HUES64 (cell line): Measurements from ENCODE around the gene TMEM88.

ENCODE experiments used
- H3K27ac ChIP-seq: 2 replicates; pipeline ENCODE4 v1.7.0; 2013; ENCODE audit warnings: low read depth, low read length, inconsistent platforms
- H3K27me3 ChIP-seq: 2 replicates; pipeline ENCODE4 v1.6.1; 2013; ENCODE audit warnings: mild to moderate bottlenecking, low read length; ENCODE audit not compliant: insufficient read depth
- H3K36me3 ChIP-seq: 2 replicates; pipeline ENCODE4 v1.6.1; 2013; ENCODE audit warnings: mild to moderate bottlenecking, low read length; ENCODE audit not compliant: insufficient read depth
- H3K4me1 ChIP-seq: 2 replicates; pipeline ENCODE4 v1.6.1; 2013; ENCODE audit warnings: mild to moderate bottlenecking, low read length, moderate library complexity; ENCODE audit not compliant: insufficient read depth
- H3K4me3 ChIP-seq: 2 replicates; pipeline ENCODE4 v1.5.1; 2013; ENCODE audit warnings: mild to moderate bottlenecking, low read length, moderate library complexity
- H3K9ac ChIP-seq: 2 replicates; pipeline ENCODE4 v1.6.1; 2013; ENCODE audit warnings: mild to moderate bottlenecking, low read depth, low read length
- H3K9me3 ChIP-seq: 2 replicates; pipeline ENCODE4 v1.6.1; 2013; ENCODE audit warnings: low read depth, low read length; ENCODE audit not compliant: insufficient read depth
- WGBS: fragments of 150-250, 120-280 bp; methylation state at CpG from one replicate; pipeline ENCODE4 v1.1.7; 2013; ENCODE audit warnings: missing lambda C conversion rate; 5-methylcytosine and 5-hydroxymethylcytosine counted together

The TMEM88 gene

GRCh38 chr17:7852919-7853690 is 1.8 kb upstream of the TMEM88 start:
- Histone ChIP-seq H3K27ac (no peak overlapping the region), H3K36me3 (peaks cover 17% of the 10 kb centered on the region; the same call in 1 of the 2 replicates), H3K9me3 (no peaks in the 10 kb centered on the region), H3K9ac (no peak overlapping the region), H3K27me3 (peaks cover 48% of the 10 kb centered on the region), H3K4me3 (peak overlapping the region; percentile 72; the same call in 1 of the 2 replicates), H3K4me1 (peaks cover 6% of the 10 kb centered on the region)
- 57% methylated on average over 50 of the region's 51 CpGs for WGBS

- H3K4me3 ChIP-seq: peak overlapping the region; percentile 72
- no peaks in the 10 kb centered on the region for H3K9me3 ChIP-seq
- H3K9ac ChIP-seq: no peak overlapping the region
- H3K36me3 ChIP-seq: peaks cover 17% of the 10 kb centered on the region; the same call in 1 of the 2 replicates
- no peak overlapping the region for H3K27ac ChIP-seq
- H3K4me1 ChIP-seq: peaks cover 7% of the 10 kb centered on the region
- 44% methylated on average over 19 of the region's 21 CpGs for WGBS
- peaks cover 48% of the 10 kb centered on the region for H3K27me3 ChIP-seq
These were observed 1.2 kb upstream of the TMEM88 start for GRCh38 chr17:7853691-7854038.

DNA sequence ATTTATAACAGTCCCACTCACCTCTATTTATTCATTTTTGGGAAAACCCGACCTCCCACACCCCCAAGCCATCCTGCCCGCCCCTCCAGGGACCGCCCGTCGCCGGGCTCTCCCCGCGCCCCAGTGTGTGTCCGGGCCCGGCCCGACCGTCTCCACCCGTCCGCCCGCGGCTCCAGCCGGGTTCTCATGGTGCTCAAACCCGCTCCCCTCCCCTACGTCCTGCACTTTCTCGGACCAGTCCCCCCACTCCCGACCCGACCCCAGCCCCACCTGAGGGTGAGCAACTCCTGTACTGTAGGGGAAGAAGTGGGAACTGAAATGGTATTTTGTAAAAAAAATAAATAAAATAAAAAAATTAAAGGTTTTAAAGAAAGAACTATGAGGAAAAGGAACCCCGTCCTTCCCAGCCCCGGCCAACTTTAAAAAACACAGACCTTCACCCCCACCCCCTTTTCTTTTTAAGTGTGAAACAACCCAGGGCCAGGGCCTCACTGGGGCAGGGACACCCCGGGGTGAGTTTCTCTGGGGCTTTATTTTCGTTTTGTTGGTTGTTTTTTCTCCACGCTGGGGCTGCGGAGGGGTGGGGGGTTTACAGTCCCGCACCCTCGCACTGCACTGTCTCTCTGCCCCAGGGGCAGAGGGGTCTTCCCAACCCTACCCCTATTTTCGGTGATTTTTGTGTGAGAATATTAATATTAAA is 638 bp upstream of the TMEM88 start:
- Histone ChIP-seq H3K27ac (no peak overlapping the region; the same call in 1 of the 2 replicates), H3K9me3 (no peaks in the 10 kb centered on the region), H3K36me3 (peaks cover 17% of the 10 kb centered on the region; the same call in 1 of the 2 replicates), H3K9ac (no peak overlapping the region), H3K27me3 (peaks cover 48% of the 10 kb centered on the region), H3K4me1 (peaks cover 12% of the 10 kb centered on the region), H3K4me3 (peak overlapping the region; percentile 72)
- WGBS: 6% methylated on average over 20 of the region's 31 CpGs

GRCh38 chr17:7855660-7856010 is 769 bp downstream of the TMEM88 start:
- Histone ChIP-seq H3K9me3 (no peaks in the 10 kb centered on the region), H3K36me3 (peaks cover 8% of the 10 kb centered on the region; the same call in 1 of the 2 replicates), H3K27me3 (peaks cover 48% of the 10 kb centered on the region), H3K27ac (no peak overlapping the region), H3K9ac (peak overlapping the region; percentile 57; the same call in 1 of the 2 replicates), H3K4me1 (peaks cover 12% of the 10 kb centered on the region), H3K4me3 (peak overlapping the region; percentile 72)
- 4% methylated on average over 15 of the region's 15 CpGs for WGBS

GRCh38 chr17:7856011-7856810 is 1.3 kb downstream of the TMEM88 start:
- Histone ChIP-seq H3K4me1 (peaks cover 12% of the 10 kb centered on the region), H3K9me3 (no peaks in the 10 kb centered on the region), H3K27me3 (peaks cover 48% of the 10 kb centered on the region), H3K27ac (no peak overlapping the region), H3K36me3 (peaks cover 11% of the 10 kb centered on the region; the same call in 1 of the 2 replicates), H3K4me3 (peak overlapping the region; percentile 72), H3K9ac (peak overlapping the region; percentile 95)
- WGBS: 7% methylated on average over 29 of the region's 29 CpGs

GRCh38 chr17:7856811-7857712 is 2.2 kb downstream of the TMEM88 start, which contains the start of gene NAA38:
Gene NAA38 (minus strand): TSS chr17:7857559. CDS start chr17:7857463, 96 bp downstream.
- peak within 1 kb of the TSS; percentile 95 for H3K9ac ChIP-seq
- WGBS: under 1% methylated on average over 64 of the region's 64 CpGs
- peak within 1 kb of the TSS; percentile 72 for H3K4me3 ChIP-seq
- H3K27ac ChIP-seq: peak within 1 kb of the TSS; percentile 90
- peaks cover 12% of the 10 kb centered on the region for H3K4me1 ChIP-seq
- peaks cover 46% of the 10 kb centered on the region for H3K27me3 ChIP-seq
- H3K36me3 ChIP-seq: peaks cover 11% of the 10 kb centered on the region; the same call in 1 of the 2 replicates
- H3K9me3 ChIP-seq: no peaks in the 10 kb centered on the region

DNA sequence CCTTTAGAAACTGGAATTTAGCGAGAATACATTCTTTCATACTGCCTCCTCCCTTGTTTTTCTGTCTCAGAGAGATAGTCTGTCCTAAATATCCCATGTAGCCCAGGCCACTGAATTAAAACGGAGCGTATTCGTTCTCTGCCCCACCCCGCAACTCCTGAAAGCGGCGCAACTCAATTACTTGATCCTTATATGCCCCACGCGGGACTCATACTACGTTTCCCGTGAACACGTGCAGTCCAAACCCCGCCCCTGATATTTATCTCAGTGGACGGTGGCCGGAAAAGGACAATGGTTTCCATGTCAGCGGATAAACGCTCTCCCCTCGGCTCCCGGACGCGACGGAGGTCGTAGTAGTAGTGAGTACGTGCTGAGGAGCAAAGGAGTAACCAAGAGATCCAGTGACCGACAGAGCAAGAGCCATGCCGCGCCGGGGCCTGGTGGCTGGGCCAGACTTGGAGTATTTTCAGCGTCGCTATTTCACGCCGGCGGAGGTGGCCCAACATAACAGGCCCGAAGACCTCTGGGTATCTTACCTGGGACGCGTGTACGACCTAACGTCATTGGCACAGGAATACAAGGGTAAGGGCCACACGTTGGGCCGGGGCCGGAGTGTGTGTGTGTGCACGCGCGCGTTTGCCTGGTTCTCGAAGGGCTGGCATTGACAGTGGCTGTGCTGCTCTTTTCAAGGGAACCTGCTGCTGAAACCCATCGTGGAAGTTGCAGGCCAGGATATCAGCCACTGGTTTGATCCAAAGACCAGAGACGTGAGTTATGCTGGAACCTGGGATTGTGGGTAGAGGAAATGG is 3.1 kb downstream of the TMEM88 start, which contains the start of gene CYB5D1:
TSS of gene CYB5D1 (plus strand) at position 291 of the 809 bp plus-strand sequence. CDS start at position 423, 132 bp downstream.
- WGBS: under 1% methylated on average over 48 of the region's 48 CpGs
- peak within 1 kb of the TSS; percentile 72 for H3K4me3 ChIP-seq
- H3K27ac ChIP-seq: peak within 1 kb of the TSS; percentile 90
- H3K27me3 ChIP-seq: peaks cover 37% of the 10 kb centered on the region
- H3K9me3 ChIP-seq: no peaks in the 10 kb centered on the region
- peaks cover 6% of the 10 kb centered on the region; the same call in 1 of the 2 replicates for H3K36me3 ChIP-seq
- peak within 1 kb of the TSS; percentile 95 for H3K9ac ChIP-seq
- H3K4me1 ChIP-seq: peaks cover 14% of the 10 kb centered on the region

- Histone ChIP-seq H3K27me3 (peaks cover 32% of the 10 kb centered on the region), H3K4me1 (peaks cover 18% of the 10 kb centered on the region), H3K36me3 (peaks cover 9% of the 10 kb centered on the region; the same call in 1 of the 2 replicates), H3K9ac (peak overlapping the region; percentile 95), H3K27ac (peak overlapping the region; percentile 90; the same call in 1 of the 2 replicates), H3K9me3 (no peaks in the 10 kb centered on the region), H3K4me3 (peak overlapping the region; percentile 72)
- 7% methylated on average over 20 of the region's 20 CpGs for WGBS
These were observed 3.6 kb downstream of the TMEM88 start for GRCh38 chr17:7858522-7858810.

DNA sequence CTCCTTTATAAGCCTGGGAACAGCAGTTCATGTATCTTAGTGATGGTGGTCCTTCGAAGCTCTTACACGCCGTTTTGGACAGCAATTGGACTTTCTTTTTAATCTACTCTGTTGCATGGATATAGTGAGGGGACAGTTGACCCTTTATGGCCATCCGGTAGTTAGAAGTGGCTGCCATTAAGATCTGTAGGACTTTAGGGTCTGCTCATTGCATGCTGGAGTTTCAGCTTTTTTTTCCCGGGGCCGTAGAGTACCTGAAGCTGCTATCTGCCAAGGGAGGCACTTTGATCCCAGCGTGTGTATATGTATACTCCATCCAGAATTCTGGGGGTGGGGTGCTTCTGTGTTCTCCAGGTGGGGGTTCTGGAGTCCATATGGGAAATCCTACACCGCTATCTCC is 4.2 kb downstream of the TMEM88 start:
- peak overlapping the region; percentile 72 for H3K4me3 ChIP-seq
- 86% methylated on average over 7 of the region's 8 CpGs for WGBS
- H3K9ac ChIP-seq: peak overlapping the region; percentile 95
- H3K36me3 ChIP-seq: peaks cover 13% of the 10 kb centered on the region; the same call in 1 of the 2 replicates
- peaks cover 26% of the 10 kb centered on the region for H3K27me3 ChIP-seq
- H3K9me3 ChIP-seq: no peaks in the 10 kb centered on the region
- H3K4me1 ChIP-seq: peaks cover 18% of the 10 kb centered on the region
- H3K27ac ChIP-seq: no peak overlapping the region
